Measurements from ENCODE around the gene PFDN6. TPM values are rescaled to one million over a fixed set of nuclear protein-coding genes. Genes with fewer than 3 reads are reported as not detected.

The PFDN6 gene
- total and polyA plus RNA-seq, 9 of the 15 experiments (the other 6 are each of a cell fraction or from before 2014, with no cell fraction given): 6.8 to 475 (median 216) TPM

DNA sequence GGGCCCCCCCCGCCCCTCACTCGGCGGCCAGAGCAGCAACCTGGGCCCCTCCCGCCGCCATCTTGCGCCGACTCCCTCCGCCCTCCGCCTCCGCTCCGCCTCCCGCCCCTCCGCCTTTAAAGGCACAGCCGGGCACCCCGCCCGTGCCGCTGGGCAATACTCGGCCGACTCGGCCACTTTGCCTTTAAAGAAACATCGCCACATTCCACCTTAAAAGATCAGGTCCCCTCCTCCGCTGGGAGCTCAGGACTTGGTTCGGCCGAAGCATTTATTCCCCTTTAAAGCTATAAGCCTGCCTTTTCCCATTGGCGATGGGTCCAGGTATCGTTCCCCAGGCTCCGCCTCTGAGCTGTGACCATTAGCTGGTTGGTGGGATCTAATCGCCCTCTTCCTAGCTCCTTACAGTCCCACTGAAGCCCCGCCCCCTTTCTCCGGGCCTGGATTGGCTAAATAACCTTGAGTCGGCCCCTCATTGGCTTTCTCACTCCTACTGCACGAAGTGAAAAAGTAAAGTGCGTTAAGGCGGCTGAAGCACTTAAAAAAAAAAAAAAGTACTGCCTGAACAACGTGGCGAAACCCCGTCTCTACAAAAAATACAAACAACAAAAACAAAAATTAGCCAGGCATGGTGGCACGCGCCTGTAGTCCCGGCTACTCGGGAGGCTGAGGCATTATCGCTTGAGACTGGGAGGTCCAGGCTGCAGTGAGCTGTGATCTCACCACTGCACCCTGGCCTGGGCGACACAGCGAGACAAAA is 28.4 kb downstream of the PFDN6 start, which contains the start of gene ZBTB22 (continued):
- no peak for TF ChIP-seq SIX5 (IDR thresholded peaks at IDR 0.05; ENCODE audit: borderline replicate concordance in 1 of 2, insufficient read depth in 1 of 2, low read depth in 1 of 2, low read length in 2 of 2)
- peak in 1 of 2 experiments; percentile 62; a peak in 2 of 4 replicates for TF ChIP-seq HDAC1 (IDR thresholded peaks at IDR 0.05)
- TF ChIP-seq, protein P1, sequence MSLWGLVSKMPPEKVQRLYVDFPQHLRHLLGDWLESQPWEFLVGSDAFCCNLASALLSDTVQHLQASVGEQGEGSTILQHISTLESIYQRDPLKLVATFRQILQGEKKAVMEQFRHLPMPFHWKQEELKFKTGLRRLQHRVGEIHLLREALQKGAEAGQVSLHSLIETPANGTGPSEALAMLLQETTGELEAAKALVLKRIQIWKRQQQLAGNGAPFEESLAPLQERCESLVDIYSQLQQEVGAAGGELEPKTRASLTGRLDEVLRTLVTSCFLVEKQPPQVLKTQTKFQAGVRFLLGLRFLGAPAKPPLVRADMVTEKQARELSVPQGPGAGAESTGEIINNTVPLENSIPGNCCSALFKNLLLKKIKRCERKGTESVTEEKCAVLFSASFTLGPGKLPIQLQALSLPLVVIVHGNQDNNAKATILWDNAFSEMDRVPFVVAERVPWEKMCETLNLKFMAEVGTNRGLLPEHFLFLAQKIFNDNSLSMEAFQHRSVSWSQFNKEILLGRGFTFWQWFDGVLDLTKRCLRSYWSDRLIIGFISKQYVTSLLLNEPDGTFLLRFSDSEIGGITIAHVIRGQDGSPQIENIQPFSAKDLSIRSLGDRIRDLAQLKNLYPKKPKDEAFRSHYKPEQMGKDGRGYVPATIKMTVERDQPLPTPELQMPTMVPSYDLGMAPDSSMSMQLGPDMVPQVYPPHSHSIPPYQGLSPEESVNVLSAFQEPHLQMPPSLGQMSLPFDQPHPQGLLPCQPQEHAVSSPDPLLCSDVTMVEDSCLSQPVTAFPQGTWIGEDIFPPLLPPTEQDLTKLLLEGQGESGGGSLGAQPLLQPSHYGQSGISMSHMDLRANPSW (CRISPR knock-in tag; IDR thresholded peaks at IDR 0.05): peak; percentile 69; the same call in 1 of the 2 replicates
- TF ChIP-seq RBM39 (optimal IDR thresholded peaks at IDR 0.05; ENCODE audit: low read depth, low read length): no peak
- no peak for TF ChIP-seq ZNF282 (CRISPR knock-in tag; IDR thresholded peaks at IDR 0.05)
- TF ChIP-seq CC2D1A (IDR thresholded peaks at IDR 0.05): no peak; the same call in 1 of the 2 replicates
- peak; percentile 62 to 75 for TF ChIP-seq NRF1 (conservative IDR thresholded peaks at IDR 0.05 in 1 of 2, IDR thresholded peaks at IDR 0.05 in 1 of 2)
- TF ChIP-seq FOXK2 (conservative IDR thresholded peaks at IDR 0.05 in 1 of 2, IDR thresholded peaks at IDR 0.05 in 1 of 2; ENCODE audit: low read depth in 2 of 2): peak; percentile 37 to 55; a peak in 3 of 4 replicates
- no peak for TF ChIP-seq CEBPG (CRISPR knock-in tag; IDR thresholded peaks at IDR 0.05)
- no peak for TF ChIP-seq CEBPG (tag; conservative IDR thresholded peaks at IDR 0.05 in 1 of 2, IDR thresholded peaks at IDR 0.05 in 1 of 2)
- TF ChIP-seq BRF2 (IDR thresholded peaks at IDR 0.05; ENCODE audit: borderline replicate concordance, insufficient read depth, insufficient read length): no peak
- TF ChIP-seq NEUROD1 (IDR thresholded peaks at IDR 0.05; ENCODE audit: borderline replicate concordance, low read depth, low read length, partially characterized antibody): peak; percentile 81
- no peak for TF ChIP-seq NONO (IDR thresholded peaks at IDR 0.05; ENCODE audit: low read depth in 2 of 2, low read length in 1 of 2)
- TF ChIP-seq, protein P2, sequence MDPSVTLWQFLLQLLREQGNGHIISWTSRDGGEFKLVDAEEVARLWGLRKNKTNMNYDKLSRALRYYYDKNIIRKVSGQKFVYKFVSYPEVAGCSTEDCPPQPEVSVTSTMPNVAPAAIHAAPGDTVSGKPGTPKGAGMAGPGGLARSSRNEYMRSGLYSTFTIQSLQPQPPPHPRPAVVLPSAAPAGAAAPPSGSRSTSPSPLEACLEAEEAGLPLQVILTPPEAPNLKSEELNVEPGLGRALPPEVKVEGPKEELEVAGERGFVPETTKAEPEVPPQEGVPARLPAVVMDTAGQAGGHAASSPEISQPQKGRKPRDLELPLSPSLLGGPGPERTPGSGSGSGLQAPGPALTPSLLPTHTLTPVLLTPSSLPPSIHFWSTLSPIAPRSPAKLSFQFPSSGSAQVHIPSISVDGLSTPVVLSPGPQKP (CRISPR knock-in tag; IDR thresholded peaks at IDR 0.05): no peak
- no peak for TF ChIP-seq TSHZ1 (CRISPR knock-in tag; IDR thresholded peaks at IDR 0.05)
- no peak for TF ChIP-seq KAT2B (IDR thresholded peaks at IDR 0.05; ENCODE audit: low read depth, low read length)
- TF ChIP-seq ZNF140 (CRISPR knock-in tag; IDR thresholded peaks at IDR 0.05): no peak
- no peak for TF ChIP-seq BRCA1 (IDR thresholded peaks at IDR 0.05)
- no peak for TF ChIP-seq BRCA1 (CRISPR knock-in tag; IDR thresholded peaks at IDR 0.05)

Data from K562 (cell line).